Forelimb muscle (tissue), 1 donor: ENCODE results near the gene FBXO10. TPM values are rescaled to one million over a fixed set of nuclear protein-coding genes. Genes with fewer than 3 reads are reported as not detected.
"Not testable (repeated sequence)": the region's sequence is repeated elsewhere in the genome, so short reads cannot be mapped to it uniquely, and the experiment has no call there.

ENCODE experiments used
- DNase-seq: peaks from one replicate; pipeline ENCODE4 v3.0.0-alpha.2; 2013; ENCODE audit warnings: low read depth
- polyA plus RNA-seq: library from polyadenylated mRNA; unstranded; fragments of 120-200 nt; gene quantifications from one replicate; pipeline ENCODE4 v1.2.1, GENCODE V29; 2013; ENCODE audit not compliant: insufficient read length

The FBXO10 gene, protein sequence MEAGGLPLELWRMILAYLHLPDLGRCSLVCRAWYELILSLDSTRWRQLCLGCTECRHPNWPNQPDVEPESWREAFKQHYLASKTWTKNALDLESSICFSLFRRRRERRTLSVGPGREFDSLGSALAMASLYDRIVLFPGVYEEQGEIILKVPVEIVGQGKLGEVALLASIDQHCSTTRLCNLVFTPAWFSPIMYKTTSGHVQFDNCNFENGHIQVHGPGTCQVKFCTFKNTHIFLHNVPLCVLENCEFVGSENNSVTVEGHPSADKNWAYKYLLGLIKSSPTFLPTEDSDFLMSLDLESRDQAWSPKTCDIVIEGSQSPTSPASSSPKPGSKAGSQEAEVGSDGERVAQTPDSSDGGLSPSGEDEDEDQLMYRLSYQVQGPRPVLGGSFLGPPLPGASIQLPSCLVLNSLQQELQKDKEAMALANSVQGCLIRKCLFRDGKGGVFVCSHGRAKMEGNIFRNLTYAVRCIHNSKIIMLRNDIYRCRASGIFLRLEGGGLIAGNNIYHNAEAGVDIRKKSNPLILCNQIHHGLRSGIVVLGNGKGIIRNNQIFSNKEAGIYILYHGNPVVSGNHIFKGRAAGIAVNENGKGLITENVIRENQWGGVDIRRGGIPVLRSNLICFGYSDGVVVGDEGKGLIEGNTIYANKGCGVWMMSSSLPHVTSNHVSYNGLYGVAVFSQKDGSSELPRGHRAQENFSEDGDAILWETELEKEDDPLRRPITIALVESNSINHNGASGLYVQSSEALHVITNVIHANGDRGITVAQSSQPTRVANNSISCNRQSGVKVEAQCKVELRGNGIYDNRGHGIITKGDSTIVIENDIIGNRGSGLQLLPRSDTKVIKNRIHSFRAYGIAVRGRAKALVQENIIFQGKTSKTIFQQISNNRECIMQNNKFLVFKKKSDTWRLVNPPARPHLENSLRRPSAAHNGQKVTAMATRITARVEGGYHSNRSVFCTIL
- 39.4 TPM for polyA plus RNA-seq

DNA sequence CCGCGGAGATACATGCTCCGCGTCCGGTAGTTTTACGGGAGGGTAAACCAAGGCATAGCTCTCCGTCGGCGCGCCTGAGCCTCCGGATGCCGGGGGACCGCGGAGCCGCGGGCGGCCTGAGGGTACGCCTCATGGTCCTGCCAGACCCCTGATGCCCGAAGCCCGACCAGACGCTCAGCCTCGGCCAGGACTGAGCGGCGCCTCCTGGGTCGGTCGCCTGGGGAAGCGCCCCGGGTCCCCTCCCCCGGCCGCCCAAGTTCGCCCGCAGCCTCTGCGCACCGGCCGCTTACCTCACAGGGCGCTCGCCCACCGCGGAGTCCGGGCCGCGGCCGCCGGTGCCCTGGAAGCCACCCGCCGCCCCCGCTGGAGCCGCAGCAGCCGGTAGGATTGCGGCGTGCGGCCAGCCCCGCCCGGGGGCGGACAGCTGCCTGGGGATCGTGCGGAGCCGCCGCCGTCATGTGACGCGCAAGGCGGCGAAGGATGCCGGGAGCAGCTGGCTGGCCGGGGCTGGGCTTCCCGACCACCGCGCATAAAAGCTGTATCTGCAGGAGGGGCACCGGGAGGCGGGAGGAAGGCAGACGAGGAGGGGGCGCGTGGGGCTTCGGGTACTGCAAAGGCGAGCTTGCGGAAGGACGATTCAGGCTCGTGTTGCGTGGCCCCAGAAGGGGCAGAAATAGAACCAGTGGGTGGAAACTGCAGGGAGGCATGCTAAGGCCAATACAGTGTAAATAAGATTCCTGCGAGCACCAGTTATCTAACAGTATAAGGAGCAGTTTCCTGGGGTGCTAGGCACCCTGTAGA is at the start of gene FBXO10:
Gene FBXO10, minus strand, starts transcription at position 460 of the 801 bp plus-strand sequence. CDS start 34,612 bp downstream, outside the sequence.
- DNase-seq, result peak; percentile 35

DNA sequence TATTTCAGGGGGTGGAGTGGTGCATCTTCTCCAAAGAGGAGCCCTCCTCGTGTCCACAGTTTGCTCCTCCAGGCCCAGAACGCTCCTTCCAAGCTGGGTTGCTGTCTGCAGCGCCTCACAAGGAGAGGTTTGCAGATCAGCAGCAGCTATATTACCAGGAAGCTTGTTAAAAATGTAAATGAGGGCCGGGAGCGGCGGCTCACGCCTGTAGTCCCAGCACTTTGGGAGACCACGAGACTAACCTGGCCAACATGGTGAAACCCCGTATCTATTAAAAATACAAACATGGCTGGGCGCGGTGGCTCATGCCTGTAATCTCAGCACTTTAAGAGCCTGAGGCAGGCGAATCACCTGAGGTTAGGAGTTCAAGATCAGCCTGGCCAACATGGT is 49.6 kb upstream of the FBXO10 start:
- no peak for DNase-seq

DNA sequence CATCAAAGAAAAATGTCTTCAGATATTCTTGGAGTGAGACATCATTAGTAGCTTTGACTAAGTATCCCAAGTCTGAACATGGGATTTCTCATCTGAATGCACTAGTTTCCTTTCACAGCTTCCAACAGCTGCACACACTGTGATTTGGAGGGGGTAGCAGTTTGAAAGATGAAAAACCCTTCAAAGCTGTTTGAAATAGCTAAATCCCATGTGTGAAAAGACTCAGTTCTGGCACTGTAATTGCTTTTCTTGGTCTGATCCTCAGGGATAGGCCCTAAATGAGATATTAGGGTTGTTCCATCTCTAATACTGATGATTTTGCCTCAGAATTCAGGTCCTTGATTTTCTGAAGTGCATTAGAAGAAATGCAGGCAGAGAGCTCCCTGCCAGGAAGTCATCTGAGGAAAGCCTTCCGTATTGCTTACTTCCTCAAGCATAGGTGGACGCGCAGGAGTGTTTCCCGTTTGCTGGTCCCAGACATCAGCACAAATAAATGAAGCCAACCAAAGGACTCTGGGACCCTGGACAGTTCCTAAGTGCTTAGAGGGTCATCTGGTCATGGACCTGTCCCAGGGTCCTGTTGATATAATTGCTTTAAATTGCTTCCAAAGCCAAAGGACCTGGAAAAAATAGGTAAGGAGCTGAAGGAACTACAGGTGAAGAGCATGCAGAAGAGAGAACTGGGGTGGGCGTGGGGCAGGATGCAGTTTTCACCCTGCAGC is 49.0 kb upstream of the FBXO10 start:
- no peak for DNase-seq

DNA sequence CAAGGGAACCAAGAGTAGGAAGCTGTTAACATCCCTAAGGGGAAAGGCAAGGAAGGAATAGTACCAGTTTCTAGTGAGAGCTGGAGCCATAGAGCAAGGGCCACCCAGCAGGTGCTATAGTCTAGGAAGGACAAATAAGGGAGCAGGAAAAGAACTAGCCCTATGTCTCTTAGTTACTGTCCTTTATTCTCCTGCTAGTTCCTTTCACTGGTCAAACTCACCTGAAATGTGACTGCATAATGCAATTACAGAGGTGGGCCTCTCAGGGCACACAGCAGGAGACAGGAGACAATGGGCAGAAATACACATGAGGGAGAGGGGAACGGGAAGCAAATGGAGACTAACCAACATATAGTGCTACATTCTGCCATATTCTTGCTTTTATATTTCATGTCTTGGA is 47.9 kb upstream of the FBXO10 start:
- no peak for DNase-seq

DNA sequence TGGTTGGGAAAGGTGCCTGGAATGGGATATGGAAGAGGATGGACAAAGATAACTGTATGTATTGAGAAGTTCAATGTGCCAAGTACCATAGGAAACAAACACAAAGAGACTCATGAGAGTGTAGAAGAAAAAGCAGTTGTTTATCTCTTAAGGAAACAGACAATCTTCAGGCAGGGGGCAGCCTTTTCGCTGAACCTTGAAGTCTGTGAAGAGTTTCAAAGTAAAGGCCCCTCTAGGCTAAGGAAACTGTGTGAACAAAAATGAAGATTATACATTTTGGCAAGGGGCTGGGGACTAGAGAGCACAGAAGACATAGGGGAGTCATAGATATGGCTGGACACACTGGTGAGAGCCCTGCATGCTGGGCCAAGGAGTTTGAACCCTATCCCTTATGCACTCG is 47.1 kb upstream of the FBXO10 start:
- DNase-seq, result no peak

DNA sequence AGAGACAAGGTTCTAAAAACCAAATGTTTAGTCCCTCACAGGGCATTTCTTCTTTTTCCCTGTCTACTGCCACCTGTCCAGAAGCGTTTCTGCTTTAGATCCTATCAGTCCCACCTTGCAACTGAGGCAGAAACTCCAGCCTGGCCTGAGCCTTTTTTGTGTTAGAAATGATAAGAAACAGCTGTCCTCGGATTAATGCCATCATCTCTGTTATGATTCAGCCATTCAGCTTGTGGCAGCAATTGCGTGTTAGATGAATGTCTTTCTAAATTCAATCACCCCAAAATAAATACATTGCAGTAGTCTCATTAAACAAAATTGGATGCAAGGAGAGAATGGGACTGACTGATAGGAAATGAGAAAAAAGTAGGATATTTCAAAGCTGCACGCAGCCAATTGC is 46.3 kb upstream of the FBXO10 start:
- DNase-seq, result no peak

DNA sequence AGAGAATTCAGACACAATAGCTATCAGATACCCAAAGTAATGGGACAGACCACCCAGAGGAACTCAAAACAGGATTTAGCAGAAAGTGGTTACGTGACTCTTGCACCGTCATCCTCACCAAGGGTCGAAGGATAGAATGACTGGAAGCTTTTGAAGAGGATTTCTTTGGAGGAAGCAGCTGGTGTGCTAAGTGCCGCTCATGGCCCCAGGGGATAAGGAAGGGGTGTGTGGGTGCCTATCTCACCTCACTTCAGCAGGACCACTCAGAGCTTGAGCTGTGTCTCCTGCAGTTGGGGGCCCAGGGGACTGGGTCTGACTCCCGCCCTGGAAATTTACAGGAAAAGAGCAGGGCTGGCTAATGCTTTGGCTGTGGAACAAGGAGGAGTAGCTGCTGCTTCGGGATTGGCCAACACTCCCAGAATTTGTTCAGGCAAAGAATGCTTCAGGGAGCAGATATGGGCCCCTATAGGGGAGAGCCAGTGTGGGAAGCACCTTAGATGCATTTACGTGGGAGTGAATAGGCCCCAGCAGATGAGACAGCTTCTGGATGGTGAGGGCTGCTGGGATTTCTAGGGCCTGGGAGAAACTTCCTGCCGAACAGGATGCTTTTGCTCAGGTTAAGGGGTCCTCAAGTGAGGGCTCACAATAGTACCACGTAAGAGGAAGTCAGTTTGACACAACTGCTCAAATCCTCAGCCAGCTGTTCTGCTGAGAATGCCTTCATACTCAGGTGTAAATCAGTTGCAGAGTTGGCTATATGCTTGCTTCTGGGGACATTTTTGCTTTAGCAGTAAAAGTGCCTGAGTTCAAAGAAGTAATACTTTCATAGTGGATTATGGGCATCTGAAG is 45.3 kb upstream of the FBXO10 start:
- no peak for DNase-seq

DNA sequence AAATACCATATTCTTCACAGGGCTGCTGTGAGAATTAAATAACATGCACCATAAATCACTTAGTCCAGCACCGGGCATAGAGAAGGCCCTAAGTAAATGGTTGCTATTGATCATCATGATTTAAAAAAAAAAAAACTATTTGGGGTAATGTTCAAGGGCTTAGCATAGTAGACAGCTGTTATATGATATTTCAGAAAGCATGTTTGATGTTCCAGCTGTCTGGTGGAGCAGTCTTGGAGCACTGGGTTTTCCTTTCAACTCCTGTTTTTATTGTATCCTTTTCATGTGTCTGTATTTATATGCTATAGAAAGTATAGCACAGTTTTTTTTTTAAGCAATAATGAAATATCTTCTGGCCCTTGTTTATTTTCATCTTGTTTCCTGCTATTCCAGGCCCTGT is 44.2 kb upstream of the FBXO10 start:
- DNase-seq, result no peak

DNA sequence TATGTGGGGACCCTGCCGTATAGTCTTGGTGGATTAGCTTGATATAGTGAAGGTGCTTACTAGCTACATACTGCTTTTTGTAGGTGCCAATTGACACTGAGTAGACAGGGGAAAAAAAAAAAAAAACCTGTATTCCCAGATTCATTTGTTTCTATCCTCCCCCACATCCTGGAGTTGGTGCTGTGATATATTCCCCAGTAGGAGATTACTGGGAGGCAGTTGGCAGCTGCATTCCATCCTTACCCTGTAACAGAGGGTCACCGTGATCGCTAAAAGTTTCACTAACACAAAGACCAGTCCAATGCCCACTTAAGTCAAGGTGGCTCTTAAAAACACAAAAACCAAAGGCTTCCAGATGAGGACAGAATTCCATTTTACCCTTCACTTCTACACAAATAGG is 43.6 kb upstream of the FBXO10 start:
- no peak for DNase-seq

DNA sequence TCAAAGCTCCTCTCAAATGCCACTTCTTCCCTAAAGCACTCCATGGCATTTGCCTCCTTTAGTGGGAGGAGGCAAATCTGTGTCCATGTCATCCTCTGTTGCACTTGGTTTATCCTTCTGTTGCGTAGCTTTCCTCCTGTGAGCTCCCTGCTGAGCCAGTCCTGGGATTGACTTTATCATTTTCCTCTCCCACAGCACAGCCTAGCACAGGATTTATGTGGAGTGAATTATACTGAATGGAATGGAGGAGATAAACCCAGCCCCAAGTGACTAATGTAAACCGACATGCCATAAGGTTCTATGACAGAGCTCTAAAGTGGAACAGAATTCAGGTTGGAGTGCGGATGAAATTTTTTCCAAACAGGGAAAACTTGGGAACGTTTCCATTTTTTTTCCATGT is 42.6 kb upstream of the FBXO10 start:
- DNase-seq, result no peak

DNA sequence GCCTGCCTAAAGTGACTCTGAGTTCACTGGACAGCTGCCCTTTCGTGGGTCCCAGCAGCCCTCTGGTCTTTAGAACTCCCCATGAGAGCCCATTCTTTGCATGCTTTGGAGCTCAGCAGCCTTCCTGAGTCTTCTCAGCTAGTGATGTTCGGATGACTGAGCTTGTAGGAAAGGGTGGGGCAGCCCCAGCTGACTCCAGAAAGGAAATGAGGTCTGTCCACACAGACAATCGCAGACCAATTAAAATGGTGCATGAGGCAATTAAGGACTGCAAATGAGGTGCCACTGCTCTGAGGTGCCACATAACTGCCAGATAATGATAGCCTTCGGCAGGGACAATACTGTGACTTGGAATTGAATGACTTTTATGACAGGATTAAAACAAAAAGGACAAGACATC is 41.7 kb upstream of the FBXO10 start:
- no peak for DNase-seq

DNA sequence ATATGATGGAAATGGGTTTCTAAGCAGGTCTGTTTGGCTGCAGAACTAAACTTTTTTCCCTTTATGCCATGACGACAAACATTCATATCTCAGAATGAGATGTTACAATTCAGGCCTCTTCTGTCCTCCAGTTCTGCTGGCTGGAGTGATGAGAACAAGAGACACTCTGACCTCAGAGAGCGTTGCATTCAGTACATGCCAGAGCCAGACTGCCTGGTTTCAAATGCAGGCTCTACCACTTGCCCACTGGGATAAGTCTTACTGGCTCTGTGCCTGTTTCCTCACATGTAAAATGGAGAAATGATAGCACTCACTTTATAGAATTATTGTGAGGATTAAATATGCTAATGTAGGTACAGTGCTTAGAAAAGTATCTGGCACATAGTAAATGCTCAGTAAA is 41.0 kb upstream of the FBXO10 start:
- DNase-seq, result no peak

DNA sequence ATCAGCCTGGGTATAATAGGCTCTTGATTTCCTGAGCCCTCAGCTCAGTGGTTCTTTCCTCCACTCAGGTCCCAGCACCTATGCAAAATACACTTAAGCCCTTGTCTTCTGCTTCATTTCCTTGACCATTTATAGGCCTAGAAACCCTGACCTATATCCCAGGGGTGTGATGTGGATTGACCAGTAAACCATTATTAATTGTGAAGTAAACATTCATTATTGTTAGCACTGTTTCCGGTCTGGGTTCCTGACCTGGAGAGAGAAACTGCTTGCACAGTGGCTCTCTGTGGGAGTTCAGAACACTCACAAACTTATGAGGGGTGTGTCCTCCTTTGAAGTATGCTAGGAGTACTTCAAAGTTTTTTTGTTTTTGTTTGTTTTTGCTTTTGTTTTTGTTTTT is 35.8 kb upstream of the FBXO10 start:
- DNase-seq, result no peak

DNA sequence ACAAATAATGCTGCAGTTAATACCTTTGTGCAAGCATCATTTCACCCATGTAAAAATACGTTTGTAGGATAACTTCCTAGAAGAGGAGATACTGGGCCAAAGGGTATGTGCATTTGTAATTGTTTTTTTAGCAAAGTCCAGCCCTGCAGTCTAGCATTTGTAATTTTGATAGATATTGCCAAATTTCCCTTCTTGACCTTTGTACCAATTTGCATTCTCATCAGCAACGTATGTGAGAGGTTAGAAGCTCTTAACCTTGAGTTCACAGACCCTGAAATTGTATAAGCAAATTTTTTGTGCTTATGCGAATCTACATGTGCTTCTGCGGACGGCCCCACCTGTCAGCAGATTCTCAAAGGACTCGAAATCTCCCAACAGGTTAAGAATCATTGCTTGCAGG is 34.8 kb upstream of the FBXO10 start:
- DNase-seq, result no peak

DNA sequence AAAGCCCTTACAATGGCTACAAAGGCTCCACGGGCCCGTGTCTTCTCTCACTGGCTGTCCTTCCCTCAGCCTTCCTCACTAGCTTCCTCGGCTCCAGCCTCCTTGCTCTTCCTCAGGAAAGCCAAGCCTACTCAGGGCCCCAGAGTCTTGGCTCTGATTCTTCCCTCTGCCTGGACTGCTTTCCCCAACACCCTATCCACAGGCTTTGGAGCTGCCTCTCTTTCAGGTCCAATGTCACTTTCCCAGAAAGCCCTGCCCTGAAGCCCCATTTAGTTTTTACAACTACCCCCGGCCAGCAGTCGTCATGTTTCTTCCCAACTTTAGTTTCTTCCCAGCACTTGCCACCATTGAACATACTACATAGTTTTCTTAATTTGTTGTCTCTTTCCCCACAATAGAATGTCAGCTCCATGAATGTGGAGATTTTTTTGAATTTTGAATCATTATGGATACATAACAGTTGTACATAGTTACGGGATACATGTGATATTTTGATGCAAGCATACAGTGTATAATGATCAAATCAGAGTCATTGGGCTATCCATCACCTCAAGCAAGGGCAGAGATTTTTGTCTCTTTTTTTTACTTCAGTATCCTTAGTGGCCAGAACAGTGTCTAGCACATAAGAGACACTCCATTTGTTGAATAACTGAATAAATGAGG is 33.7 kb upstream of the FBXO10 start:
- DNase-seq, result no peak

DNA sequence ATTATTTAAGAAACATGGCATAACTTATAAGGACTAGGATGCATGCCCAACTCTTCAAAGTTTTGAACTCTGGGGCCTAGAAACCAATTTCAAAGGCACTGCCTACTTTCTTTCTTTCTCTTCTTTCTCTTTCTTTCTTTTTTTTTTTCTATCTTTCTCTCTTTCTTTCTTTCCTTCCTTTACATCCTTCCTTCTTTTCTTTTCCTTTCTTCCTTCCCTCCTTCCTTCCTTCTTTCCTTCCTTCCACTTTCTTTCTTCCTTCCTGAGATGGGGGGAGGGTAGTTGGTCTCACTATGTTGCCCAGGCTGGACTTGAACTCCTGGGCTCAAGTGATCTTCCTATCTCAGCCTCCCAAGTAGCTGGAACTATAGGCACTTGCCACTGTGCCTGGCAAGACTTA is 32.1 kb upstream of the FBXO10 start:
- DNase-seq, result no peak

DNA sequence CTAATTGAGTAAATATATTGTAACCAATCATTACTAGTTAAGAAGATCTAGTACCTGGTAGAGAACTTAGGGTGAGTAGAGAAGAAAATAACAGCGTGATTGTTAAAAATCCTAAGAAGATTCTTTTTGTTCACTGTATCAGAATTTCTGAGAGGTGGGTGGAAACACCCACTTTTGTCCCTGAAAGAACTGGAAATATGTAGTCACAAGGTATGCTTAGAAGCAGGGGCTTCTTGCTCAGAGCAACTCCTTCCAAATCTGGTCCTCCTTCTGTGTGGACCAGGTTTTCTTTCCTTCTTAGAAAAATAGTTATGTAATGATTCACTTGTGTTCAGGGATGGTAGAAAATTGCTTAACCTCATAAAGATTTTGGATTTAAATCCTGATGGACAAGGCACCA is 28.1 kb upstream of the FBXO10 start:
- no peak for DNase-seq

DNA sequence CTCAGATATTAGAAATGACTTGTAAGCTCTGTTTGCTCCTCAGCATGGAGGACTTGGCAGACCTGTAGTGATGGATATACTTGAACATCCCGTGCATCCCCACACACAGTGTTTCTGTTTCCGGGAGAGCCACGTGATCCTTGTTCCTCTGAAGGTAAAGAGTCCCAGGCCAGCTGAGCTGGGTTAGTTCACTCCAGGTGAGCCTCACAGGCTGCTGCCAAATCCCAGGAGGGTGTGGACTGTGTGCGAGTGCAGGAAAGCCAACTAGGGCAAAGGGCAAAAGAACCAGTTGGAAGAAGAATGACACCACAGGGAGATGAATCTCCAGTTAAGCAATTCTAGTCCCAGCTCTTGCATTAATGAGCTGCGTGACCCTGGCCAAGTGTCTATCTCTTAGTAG is 26.6 kb upstream of the FBXO10 start:
- no peak for DNase-seq

DNA sequence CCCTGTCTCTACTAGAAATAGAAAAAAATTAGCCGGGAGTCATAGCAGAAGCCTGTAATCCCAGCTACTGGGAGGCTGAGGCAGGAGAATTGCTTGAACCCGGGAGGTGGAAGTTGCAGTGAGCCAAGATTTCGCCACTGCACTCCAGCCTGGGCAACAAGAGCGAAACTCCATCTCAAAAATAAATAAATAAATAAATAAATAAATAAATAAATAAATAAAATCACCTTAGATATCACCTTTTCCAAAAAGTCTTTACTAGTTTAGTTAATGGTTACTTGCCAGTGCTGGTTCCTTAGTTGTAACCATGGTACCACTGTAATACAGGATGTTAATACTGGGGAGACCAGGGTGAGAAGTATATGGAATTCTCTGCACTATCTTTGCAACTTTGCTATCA is 25.9 kb upstream of the FBXO10 start:
- not testable (repeated sequence) for DNase-seq

DNA sequence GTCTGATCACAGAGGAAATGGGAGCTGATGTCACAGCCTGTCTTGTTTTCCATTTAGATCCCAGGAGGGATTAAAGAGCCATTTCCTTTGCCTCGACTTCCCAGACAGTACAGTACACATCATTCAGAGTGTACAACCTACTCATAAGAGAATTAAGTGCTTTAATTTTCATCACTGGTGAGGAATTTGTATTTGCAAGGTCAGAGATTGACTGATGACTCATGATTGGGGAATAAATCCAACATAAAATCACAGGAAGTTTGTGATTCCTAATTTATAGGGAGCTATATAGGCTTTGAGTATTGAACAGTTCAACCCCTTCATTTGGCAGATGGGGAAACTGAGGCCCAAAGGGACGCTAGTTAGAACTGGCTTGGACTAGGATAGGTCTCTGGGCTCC is 20.3 kb upstream of the FBXO10 start:
- DNase-seq, result no peak
